Activated CD8-positive, alpha-beta memory T cell treated with anti-CD3 and anti-CD28 coated beads, Interleukin-2, amount 50 U/mL, for 1 hour (primary cell): ENCODE results near the gene AVP.
"Not testable (repeated sequence)": the region's sequence is repeated elsewhere in the genome, so short reads cannot be mapped to it uniquely, and the experiment has no call there.

Experiments used
- DNase-seq: peaks from one replicate; pipeline ENCODE4 v3.0.0-alpha.2; 2020; ENCODE audit errors: extremely low read depth

The AVP gene

GRCh38 chr20:3084283-3084985 lies at the start of gene AVP:
Gene AVP, minus strand, starts transcription at chr20:3084724. Its CDS starts 50 bp downstream, at chr20:3084674.
- DNase-seq = no peak

DNA sequence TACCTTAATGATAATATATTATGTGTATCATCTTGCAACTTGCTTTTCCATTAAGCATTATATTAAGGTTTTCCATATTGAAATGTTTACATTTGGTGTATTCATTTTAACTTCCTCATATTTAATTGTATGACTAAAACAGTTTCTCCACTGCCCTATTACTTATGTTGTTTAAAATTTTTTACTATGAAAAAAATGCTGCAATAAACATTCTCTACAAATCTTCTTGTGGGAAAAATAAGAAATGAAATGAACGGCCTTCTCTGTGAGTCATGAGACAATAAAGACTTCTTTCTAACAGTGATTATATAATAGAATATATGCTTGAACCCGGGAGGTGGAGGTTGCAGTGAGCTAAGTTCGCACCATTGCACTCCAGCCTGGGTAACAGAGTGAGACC lies 49.6 kb upstream of the AVP start:
- no peak for DNase-seq

DNA sequence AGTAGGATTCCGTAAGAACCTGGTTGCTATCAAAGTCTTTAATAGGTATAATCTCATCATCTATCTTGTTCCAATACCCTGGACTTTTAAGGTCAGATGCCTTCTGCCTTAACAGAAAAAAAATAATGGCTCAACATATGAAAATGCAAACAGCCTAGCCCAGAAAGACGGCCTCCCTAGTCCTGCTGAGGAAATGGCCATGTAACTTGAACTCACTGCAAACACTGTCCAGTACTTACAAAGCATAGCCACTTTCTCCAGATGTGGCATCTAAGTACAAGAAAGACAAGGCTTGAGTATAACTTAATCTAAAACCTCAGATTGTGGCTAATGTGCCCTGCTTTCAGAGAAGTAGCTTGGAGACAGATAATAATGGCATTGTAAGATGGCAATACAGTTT lies 48.6 kb upstream of the AVP start:
- DNase-seq = no peak

DNA sequence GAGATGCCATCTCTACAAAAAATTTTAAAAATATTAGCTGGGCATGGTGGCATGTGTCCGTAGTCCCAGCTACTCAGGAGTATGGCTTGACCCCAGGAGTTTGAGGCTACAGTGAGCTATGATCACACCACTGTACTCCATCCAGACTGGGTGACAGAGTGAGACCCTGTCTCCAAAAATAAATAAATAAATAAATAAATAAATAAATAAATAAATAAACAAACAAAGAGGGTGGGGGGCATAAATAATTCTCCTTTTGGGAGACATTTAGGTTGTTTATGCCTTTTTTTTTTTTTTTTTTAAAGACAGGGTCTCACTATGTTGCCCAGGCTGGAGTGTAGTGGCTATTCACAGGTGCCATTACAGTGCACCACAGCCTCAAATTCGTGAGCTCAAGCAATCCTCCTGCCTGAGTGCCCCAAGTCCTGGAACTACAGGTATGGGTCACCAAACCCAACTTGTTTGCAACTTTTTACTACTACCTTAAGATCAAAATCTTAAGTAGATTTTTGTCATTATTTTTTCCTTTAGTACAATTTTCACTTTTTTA lies 45.6 kb upstream of the AVP start:
- no peak for DNase-seq

DNA sequence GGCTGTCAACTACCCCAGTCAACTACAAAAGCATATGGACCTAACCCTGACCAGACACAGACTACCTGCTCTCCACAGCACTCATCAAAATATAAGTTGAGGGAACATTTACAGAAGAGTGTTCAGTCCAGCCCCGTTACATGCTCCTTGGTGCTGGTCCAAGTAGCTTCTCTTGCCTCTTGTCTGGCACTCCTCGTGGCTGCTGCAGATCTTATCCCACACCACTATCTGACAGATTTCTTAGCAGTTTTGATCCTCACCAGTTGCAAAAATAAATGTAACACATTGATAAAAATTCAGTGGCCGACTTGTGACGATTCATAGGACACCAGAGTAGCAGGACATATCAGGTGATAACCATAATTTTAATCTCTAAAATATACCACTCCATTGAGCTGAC lies 44.6 kb upstream of the AVP start:
- no peak for DNase-seq

GRCh38 chr20:3128275-3128984 lies 43.9 kb upstream of the AVP start:
- no peak for DNase-seq

GRCh38 chr20:3126527-3126859 lies 42.0 kb upstream of the AVP start:
- no peak for DNase-seq

DNA sequence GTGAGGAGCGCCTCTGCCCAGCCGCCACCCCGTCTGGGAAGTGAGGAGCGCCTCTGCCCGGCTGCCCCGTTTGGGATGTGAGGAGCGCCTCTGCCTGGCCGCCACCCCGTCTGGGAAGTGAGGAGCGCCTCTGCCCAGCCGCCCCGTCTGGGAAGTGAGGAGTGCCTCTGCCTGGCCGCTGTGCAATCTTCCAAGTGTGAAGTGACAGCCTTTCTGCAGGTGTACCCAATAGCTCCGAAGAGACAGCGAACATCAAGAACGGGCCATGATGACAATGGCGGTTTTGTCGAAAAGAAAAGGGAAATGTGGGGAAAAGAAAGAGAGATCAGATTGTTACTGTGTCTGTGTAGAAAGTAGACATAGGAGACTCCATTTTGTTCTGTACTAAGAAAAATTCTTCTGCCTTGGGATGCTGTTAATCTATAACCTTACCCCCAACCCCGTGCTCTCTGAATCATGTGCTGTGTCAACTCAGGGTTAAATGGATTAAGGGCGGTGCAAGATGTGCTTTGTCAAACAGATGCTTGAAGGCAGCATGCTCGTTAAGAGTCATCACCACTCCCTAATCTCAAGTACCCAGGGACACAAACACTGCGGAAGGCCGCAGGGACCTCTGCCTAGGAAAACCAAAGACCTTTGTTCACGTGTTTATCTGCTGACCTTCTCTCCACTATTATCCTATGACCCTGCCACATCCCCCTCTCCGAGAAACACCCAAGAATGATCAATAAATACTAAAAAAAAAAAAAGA lies 41.4 kb upstream of the AVP start:
- not testable (repeated sequence) for DNase-seq

DNA sequence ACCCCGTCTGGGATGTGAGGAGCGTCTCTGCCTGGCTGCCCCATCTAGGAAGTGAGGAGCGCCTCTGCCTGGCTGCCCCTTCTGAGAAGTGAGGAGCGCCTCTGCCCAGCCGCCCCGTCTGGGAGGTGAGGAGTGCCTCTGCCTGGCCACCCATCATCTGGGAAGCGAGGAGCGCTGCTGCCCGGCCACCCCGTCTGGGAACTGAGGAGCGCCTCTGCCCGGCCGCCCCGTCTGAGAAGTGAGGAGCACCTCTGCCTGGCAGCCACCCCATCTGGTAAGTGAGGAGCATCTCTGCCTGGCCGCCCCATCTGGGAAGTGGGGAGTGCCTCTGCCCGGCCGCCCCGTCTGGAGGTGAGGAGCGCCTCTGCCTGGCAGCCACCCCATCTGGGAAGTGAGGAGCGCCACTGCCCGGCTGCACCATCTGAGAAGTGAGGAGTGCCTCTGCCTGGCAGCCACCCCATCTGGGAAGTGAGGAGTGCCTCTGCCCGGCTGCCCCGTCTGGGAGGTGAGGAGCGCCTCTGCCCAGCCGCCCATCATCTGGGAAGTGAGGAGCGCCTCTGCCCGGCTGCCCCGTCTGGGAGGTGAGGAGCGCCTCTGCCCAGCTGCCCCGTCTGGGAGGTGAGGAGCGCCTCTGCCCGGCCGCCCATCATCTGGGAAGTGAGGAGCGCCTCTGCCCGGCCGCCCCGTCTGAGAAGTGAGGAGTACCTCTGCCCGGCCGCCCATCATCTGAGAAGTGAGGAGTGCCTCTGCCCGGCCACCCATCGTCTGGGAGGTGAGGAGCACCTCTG lies 40.4 kb upstream of the AVP start:
- DNase-seq = not testable (repeated sequence)

DNA sequence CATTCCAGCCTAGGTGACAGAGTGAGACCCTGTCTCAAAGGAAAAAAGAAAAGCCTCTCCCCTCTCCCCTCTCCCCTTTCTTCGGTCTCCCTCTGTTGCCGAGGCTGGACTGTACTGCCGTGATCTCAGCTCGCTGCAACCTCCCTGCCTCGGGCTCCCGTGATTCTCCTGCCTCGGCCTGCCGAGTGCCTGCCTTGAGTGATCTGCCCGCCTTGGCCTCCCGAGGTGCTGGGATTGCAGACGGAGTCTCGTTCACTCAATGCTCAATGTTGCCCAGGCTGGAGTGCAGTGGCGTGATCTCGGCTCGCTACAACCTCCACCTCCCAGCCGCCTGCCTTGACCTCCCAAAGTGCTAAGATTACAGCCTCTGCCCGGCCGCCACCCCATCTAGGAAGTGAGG lies 39.6 kb upstream of the AVP start:
- DNase-seq = not testable (repeated sequence)

DNA sequence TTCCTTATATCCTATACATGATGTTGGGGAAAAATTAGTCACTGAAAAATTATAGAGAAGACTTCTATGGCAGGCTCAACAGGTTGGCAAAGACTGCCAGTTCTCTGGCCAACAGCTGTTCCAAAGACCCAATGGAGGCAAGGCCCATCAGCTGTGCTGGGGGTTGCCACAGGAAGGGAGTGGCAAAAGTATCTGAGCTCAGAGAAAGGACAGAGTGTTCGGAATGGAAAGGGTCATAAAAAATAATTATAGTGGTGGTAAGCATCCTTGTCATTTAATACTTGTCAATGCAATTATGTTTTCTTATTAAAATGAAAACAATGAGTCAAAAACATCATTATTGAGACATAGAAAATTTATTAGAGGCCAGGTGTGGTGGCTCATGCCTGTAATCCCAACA lies 39.0 kb upstream of the AVP start:
- DNase-seq = no peak

DNA sequence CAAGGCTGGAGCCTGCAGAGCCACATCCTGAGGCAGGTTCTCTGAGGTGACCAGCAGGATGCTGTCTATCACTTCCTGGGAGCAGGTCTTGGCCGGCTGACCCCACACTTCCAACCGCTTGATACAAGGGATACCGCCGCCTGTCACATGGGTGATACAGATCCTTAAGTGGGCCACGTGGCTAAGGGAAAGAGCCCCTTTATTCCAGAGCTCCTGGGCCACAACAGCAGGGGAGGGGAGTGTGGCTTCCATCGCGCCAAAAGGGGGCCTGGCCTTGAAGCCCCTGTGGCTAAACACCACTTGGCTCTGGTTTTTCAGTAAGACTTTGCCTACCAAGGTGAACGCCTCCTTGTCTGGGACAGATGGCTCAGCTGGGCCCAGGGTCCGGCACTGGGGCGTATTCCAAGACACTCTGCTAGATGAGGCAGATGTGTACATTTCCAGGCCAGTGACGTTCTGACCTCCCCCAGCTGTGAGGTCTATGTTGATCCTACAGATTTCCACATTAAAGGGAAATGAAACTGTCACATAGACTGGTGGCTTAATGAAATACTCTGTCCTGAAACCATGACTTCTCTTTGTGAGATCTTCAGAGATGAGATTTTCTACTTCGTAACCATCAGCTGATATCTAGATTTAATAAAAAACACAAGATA lies 37.6 kb upstream of the AVP start:
- no peak for DNase-seq

DNA sequence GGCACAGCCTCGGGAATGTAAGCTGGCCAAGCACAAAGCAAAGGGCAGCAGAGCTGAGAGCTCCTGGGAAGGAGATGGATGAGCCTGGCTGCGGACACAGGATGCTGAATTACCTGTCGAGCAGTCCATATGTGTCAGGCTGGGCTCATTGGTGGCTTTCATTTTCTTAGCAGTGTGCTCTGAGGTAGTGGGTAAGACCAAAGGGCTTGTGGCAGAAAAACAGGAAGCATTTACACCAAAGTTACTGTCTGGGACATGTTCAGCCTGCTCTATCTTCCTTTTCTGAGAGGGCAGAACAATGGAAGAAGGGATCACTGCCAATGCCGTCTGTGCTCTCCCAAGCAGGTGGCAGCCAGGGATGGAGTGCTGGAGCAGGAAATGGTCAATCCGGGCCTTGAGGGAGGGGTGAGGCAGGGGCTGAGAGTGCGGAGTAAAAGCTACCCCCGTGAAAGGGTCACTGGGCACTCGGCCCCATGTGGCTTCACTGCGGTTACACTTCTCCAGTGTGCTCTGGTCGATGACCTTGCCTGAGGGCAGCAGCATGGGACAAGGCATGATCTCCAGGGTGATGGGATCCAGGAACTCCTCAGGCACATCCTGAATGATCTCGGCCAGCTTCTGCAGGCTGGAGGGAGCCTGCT lies 36.9 kb upstream of the AVP start:
- DNase-seq = no peak

- no peak for DNase-seq
These were observed 34.5 kb upstream of the AVP start for GRCh38 chr20:3119044-3119443.

DNA sequence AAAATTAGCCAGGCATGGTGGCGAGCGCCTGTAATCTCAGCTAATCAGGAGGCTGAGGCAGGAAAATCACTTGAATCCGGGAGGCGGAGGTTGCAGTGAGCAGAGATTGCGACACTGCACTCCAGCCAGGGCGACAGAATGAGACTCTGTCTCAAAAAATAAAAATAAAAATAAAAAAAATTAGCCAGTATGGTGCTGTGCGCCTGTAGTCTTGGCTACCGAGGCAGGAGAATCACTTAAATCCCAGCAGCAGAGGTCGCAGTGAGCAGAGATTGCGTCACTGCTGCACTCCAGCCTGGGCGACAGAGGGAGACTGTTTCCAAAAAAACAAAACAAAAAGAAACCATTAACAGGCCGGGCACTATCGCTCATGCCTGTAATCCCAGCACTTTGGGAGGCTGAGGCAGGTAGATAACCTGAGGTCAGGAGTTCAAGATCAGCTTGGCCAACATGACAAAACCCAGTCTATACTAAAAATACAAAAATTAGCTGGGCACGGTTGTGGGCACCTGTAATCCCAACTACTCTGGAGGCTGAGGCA lies 33.4 kb upstream of the AVP start:
- DNase-seq = not testable (repeated sequence)

DNA sequence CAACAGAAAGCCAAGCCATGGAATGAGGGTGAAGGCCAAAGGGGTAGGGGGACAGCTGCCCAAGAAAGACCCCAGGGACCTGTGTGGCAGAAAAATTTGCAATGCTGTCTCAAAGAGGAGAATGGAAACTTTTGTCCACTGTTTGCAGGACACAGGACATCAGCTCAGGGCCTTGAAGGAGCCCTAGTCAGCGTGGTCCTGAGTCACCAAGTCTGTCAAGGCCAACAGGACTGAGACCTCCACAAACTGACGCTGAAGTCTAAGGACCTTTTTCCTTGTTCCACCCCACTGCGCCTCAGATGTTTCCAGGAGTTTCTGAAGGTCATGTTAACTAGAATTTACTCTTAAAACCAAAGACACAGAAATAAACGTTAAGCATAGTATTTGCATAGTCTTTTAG lies 31.8 kb upstream of the AVP start:
- DNase-seq = no peak

DNA sequence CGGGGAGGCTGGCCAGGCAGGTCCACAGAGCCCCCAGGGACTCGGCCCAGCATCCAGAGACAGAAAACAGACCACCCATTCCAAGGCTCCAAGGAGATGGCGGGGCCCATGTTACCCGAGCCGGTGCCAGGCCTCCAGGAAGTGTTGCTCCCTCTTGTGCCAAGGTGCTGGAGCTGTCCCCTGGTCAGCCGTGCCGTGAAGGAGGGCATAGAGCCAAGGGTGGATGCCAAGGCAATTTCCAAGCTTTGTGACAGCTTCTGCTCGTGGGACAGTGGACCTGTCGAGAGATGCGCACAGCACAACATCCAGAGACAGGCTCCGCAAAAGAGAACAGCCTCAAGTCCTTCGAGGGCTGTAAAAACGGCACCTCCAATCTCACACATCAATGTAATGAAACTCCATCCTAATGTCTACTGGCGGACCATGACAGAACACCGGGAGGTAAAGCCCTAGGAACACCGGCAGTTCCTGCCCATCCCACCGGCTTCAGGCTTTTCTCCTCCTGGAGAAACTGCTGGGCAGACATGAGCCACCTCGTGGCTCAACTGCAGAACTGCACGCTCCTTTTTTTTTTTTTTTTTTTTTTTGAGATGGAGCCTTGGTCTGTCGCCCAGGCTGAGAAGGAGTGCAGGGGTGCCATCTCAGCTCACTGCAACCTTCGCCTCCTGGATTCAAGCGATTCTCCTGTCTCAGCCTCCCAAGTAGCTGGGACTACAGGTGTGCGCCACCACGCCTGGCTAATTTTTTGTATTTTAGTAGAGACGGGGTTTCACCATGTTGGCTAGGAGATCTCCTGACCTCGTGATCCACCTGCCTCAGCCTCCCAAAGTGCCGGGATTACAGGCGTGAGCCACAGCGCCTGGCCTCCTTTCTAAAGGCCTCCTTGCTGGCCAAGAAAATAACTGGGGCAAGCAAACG lies 30.9 kb upstream of the AVP start:
- DNase-seq = no peak

DNA sequence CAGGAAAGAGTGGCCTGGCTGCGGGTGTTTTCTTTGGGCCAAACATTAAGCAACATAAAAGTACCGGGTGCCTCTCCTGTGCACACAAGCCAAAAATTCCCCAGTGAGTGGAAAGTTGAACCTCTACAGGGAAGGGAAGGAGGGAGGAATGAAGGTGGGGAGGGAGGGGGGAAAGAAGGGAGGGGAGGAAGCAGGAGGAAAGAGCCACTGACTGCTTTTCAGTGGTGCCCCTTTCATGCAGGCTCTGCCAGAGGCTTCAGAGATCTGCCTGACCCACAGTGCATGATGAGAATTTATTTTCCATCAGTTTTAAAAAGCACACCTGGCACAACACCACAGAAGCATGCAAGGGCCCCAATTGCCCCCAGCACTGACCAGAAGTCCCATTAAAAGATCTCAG lies 27.5 kb upstream of the AVP start:
- DNase-seq = no peak

- DNase-seq = no peak
These were observed 27.0 kb upstream of the AVP start for GRCh38 chr20:3111507-3111906.
